Adrenal gland (tissue), 5 donors: ENCODE results near the gene HEY2.

Source experiments
- POLR2A ChIP-seq, 2 donors: fragments of 450-650 bp; IDR thresholded peaks; one replicate each; pipeline ENCODE4 v1.6.1; 2017; ENCODE audit warnings: antibody characterized with exemption in 2 of 2, mild to moderate bottlenecking in 2 of 2, moderate library complexity in 1 of 2
- TF ChIP-seq, protein P1 (sequence below), 6 experiments: fragments of 450-650 bp in 4 of 6; fragments of 200-600 bp in 2 of 6; sonication (generic) in 1 of 6; IDR thresholded peaks; 1 replicate in 5 of 6; 2 replicates in 1 of 6; pipeline versions ENCODE4 v1.5.1 to v1.8.0; 2016 to 2021; ENCODE audit warnings: antibody characterized with exemption in 6 of 6, mild to moderate bottlenecking in 2 of 6, moderate library complexity in 1 of 6
- donor health status: DM: no; HTN: no; CAD: no.

DNA sequence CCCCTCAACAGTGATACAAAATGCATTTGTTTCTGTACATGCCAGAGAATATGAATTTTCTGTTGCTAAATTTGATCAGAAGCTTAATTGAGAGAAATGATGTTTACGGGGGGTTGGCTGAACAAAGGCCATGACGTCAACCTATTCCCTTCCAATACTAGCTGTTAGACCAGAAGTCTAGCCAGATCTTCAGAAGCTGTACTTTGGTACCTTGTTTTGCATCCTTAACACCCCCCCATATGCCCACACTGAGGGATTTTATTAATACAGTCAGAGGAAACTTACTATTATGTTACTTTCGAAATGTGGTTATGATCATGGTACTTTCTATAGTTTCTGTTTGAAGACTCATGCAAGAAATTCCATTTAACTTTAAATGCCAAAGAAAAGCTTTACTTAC, 44.4 kb downstream of the HEY2 start:
- TF ChIP-seq, protein P1, sequence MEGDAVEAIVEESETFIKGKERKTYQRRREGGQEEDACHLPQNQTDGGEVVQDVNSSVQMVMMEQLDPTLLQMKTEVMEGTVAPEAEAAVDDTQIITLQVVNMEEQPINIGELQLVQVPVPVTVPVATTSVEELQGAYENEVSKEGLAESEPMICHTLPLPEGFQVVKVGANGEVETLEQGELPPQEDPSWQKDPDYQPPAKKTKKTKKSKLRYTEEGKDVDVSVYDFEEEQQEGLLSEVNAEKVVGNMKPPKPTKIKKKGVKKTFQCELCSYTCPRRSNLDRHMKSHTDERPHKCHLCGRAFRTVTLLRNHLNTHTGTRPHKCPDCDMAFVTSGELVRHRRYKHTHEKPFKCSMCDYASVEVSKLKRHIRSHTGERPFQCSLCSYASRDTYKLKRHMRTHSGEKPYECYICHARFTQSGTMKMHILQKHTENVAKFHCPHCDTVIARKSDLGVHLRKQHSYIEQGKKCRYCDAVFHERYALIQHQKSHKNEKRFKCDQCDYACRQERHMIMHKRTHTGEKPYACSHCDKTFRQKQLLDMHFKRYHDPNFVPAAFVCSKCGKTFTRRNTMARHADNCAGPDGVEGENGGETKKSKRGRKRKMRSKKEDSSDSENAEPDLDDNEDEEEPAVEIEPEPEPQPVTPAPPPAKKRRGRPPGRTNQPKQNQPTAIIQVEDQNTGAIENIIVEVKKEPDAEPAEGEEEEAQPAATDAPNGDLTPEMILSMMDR (IDR thresholded peaks at IDR 0.05) = no peak
- no peak for TF ChIP-seq POLR2A (IDR thresholded peaks at IDR 0.05)
